Measurements from ENCODE around the gene OR52A1.

DNA sequence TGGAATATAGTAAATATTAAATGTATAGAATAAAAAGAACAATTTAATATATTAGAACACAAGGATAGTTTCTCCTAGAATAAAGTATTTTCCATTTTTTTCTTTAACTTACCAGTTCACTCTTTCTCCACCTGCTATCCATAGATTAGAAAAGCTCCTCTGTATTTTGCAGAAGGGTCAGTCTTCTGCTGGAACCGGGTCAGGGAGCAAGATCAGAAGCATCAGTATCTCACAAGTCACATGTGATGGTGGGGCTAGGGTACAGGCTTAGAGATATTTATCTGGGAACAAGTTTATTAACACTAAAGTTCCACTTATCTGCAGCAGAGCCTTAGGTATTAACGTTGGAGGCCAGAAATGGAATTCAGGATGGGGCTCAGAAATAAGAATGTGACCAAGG lies 17.3 kb upstream of the OR52A1 start:
- TF ChIP-seq TCF7 (CRISPR knock-in tag; IDR thresholded peaks at IDR 0.05; ENCODE audit: low read depth): no peak
- TF ChIP-seq, protein P1, sequence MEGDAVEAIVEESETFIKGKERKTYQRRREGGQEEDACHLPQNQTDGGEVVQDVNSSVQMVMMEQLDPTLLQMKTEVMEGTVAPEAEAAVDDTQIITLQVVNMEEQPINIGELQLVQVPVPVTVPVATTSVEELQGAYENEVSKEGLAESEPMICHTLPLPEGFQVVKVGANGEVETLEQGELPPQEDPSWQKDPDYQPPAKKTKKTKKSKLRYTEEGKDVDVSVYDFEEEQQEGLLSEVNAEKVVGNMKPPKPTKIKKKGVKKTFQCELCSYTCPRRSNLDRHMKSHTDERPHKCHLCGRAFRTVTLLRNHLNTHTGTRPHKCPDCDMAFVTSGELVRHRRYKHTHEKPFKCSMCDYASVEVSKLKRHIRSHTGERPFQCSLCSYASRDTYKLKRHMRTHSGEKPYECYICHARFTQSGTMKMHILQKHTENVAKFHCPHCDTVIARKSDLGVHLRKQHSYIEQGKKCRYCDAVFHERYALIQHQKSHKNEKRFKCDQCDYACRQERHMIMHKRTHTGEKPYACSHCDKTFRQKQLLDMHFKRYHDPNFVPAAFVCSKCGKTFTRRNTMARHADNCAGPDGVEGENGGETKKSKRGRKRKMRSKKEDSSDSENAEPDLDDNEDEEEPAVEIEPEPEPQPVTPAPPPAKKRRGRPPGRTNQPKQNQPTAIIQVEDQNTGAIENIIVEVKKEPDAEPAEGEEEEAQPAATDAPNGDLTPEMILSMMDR (IDR thresholded peaks at IDR 0.05): no peak
- TF ChIP-seq, protein P2, sequence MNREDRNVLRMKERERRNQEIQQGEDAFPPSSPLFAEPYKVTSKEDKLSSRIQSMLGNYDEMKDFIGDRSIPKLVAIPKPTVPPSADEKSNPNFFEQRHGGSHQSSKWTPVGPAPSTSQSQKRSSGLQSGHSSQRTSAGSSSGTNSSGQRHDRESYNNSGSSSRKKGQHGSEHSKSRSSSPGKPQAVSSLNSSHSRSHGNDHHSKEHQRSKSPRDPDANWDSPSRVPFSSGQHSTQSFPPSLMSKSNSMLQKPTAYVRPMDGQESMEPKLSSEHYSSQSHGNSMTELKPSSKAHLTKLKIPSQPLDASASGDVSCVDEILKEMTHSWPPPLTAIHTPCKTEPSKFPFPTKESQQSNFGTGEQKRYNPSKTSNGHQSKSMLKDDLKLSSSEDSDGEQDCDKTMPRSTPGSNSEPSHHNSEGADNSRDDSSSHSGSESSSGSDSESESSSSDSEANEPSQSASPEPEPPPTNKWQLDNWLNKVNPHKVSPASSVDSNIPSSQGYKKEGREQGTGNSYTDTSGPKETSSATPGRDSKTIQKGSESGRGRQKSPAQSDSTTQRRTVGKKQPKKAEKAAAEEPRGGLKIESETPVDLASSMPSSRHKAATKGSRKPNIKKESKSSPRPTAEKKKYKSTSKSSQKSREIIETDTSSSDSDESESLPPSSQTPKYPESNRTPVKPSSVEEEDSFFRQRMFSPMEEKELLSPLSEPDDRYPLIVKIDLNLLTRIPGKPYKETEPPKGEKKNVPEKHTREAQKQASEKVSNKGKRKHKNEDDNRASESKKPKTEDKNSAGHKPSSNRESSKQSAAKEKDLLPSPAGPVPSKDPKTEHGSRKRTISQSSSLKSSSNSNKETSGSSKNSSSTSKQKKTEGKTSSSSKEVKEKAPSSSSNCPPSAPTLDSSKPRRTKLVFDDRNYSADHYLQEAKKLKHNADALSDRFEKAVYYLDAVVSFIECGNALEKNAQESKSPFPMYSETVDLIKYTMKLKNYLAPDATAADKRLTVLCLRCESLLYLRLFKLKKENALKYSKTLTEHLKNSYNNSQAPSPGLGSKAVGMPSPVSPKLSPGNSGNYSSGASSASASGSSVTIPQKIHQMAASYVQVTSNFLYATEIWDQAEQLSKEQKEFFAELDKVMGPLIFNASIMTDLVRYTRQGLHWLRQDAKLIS (CRISPR knock-in tag; IDR thresholded peaks at IDR 0.05; ENCODE audit: borderline replicate concordance): no peak
- no peak for TF ChIP-seq ZNF232 (CRISPR knock-in tag; IDR thresholded peaks at IDR 0.05)
- TF ChIP-seq ZNF423 (CRISPR knock-in tag; IDR thresholded peaks at IDR 0.05): no peak
- TF ChIP-seq, protein P3, sequence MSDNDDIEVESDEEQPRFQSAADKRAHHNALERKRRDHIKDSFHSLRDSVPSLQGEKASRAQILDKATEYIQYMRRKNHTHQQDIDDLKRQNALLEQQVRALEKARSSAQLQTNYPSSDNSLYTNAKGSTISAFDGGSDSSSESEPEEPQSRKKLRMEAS (CRISPR knock-in tag; IDR thresholded peaks at IDR 0.05): no peak

All from WTC11 (cell line).